Measurements from ENCODE around the gene U2SURP. TPM values are rescaled to one million over a fixed set of nuclear protein-coding genes. Genes with fewer than 3 reads are reported as not detected.

The U2SURP gene
- polyA plus RNA-seq, 6 donors from 2014 or later, result 87.3 to 188 (median 132) TPM

GRCh38 chr3:142965581-142965980, 35.8 kb upstream of the U2SURP start:
- no peak overlapping the region for H3K4me3 Mint-ChIP-seq
- H3K27me3 Mint-ChIP-seq, result peaks cover 43 to 62% (median 59%) of the 10 kb centered on the region in 3 donors

GRCh38 chr3:142966808-142967207, 34.6 kb upstream of the U2SURP start:
- Mint-ChIP-seq H3K4me1 (peaks cover 15 to 21% (median 15%) of the 10 kb centered on the region in 3 donors), H3K36me3 (peaks cover 0 to 12% of the 10 kb centered on the region in 2 donors), H3K27ac (no peak overlapping the region), H3K4me3 (no peak overlapping the region), H3K27me3 (peaks cover 33 to 61% (median 58%) of the 10 kb centered on the region in 3 donors), H3K9me3 (peaks cover 0 to 5% (median 0%) of the 10 kb centered on the region in 7 donors)
- DNase-seq, result no peak
- no peak for ATAC-seq (ENCODE audit: low read depth in 2 of 2)

More at GRCh38 chr3:142965581-142965980, 35.8 kb upstream of the U2SURP start:
- Mint-ChIP-seq H3K9me3 (peaks cover 0 to 5% (median 0%) of the 10 kb centered on the region in 7 donors), H3K27ac (no peak overlapping the region), H3K36me3 (peaks cover 0 to 12% of the 10 kb centered on the region in 2 donors), H3K4me1 (peaks cover 15 to 21% (median 16%) of the 10 kb centered on the region in 3 donors)
- no peak for DNase-seq
- no peak for ATAC-seq (ENCODE audit: low read depth in 2 of 2)

- H3K27me3 Mint-ChIP-seq, result peaks cover 38 to 60% (median 54%) of the 10 kb centered on the region in 3 donors
- peak overlapping the region in 1 of 6 donors; percentile 2 for H3K27ac Mint-ChIP-seq
- peaks cover 0 to 5% (median 0%) of the 10 kb centered on the region in 7 donors for H3K9me3 Mint-ChIP-seq
- no peaks in the 10 kb centered on the region for H3K36me3 Mint-ChIP-seq
- no peak for ATAC-seq (ENCODE audit: low read depth in 2 of 2)
- no peak for DNase-seq
- no peak overlapping the region for H3K4me3 Mint-ChIP-seq
- peaks cover 4 to 8% (median 7%) of the 10 kb centered on the region in 3 donors for H3K4me1 Mint-ChIP-seq
These were observed 32.9 kb upstream of the U2SURP start for GRCh38 chr3:142968319-142969025.

- ATAC-seq (ENCODE audit: low read depth in 2 of 2), result no peak
- peaks cover 0 to 3% (median 0%) of the 10 kb centered on the region in 7 donors for H3K9me3 Mint-ChIP-seq
- DNase-seq, result no peak
- H3K4me3 Mint-ChIP-seq, result no peak overlapping the region
- no peak overlapping the region for H3K27ac Mint-ChIP-seq
- peaks cover 26 to 52% (median 47%) of the 10 kb centered on the region in 3 donors for H3K27me3 Mint-ChIP-seq
- H3K36me3 Mint-ChIP-seq, result no peaks in the 10 kb centered on the region
- no peaks in the 10 kb centered on the region for H3K4me1 Mint-ChIP-seq
These were observed 29.9 kb upstream of the U2SURP start for GRCh38 chr3:142971431-142971830.

GRCh38 chr3:142972092-142972753, 29.1 kb upstream of the U2SURP start:
- no peak for DNase-seq
- peaks cover 0 to 3% (median 0%) of the 10 kb centered on the region in 7 donors for H3K9me3 Mint-ChIP-seq
- H3K36me3 Mint-ChIP-seq, result no peaks in the 10 kb centered on the region
- H3K4me1 Mint-ChIP-seq, result no peaks in the 10 kb centered on the region
- peaks cover 25 to 44% (median 44%) of the 10 kb centered on the region in 3 donors for H3K27me3 Mint-ChIP-seq
- H3K4me3 Mint-ChIP-seq, result peak overlapping the region in 1 of 8 donors; percentile 34
- no peak for ATAC-seq (ENCODE audit: low read depth in 2 of 2)
- no peak overlapping the region for H3K27ac Mint-ChIP-seq

- H3K36me3 Mint-ChIP-seq, result no peaks in the 10 kb centered on the region
- H3K9me3 Mint-ChIP-seq, result peaks cover 0 to 3% (median 0%) of the 10 kb centered on the region in 7 donors
- H3K4me3 Mint-ChIP-seq, result no peak overlapping the region
- H3K27ac Mint-ChIP-seq, result no peak overlapping the region
- peaks cover 20 to 44% (median 39%) of the 10 kb centered on the region in 3 donors for H3K27me3 Mint-ChIP-seq
- H3K4me1 Mint-ChIP-seq, result no peaks in the 10 kb centered on the region
- ATAC-seq (ENCODE audit: low read depth in 2 of 2) (no peak), DNase-seq (no peak)
These were observed 28.0 kb upstream of the U2SURP start for GRCh38 chr3:142973217-142974009.

GRCh38 chr3:142975316-142975995, 25.9 kb upstream of the U2SURP start:
- H3K36me3 Mint-ChIP-seq, result no peaks in the 10 kb centered on the region
- no peak overlapping the region for H3K4me3 Mint-ChIP-seq
- H3K4me1 Mint-ChIP-seq, result no peaks in the 10 kb centered on the region
- peaks cover 9 to 44% (median 30%) of the 10 kb centered on the region in 3 donors for H3K27me3 Mint-ChIP-seq
- H3K27ac Mint-ChIP-seq, result no peak overlapping the region
- H3K9me3 Mint-ChIP-seq, result peaks cover 0 to 3% (median 0%) of the 10 kb centered on the region in 7 donors
- DNase-seq (no peak), ATAC-seq (ENCODE audit: low read depth in 2 of 2) (no peak)

- DNase-seq, result no peak
- ATAC-seq (ENCODE audit: low read depth in 2 of 2), result no peak
- H3K27ac Mint-ChIP-seq, result no peak overlapping the region
- no peak overlapping the region for H3K4me3 Mint-ChIP-seq
- no peaks in the 10 kb centered on the region for H3K36me3 Mint-ChIP-seq
- no peaks in the 10 kb centered on the region for H3K4me1 Mint-ChIP-seq
- H3K27me3 Mint-ChIP-seq, result peaks cover 9 to 31% (median 18%) of the 10 kb centered on the region in 3 donors
- H3K9me3 Mint-ChIP-seq, result peaks cover 0 to 3% (median 0%) of the 10 kb centered on the region in 7 donors
These were observed 24.6 kb upstream of the U2SURP start for GRCh38 chr3:142976621-142977398.

GRCh38 chr3:142977399-142977728, 24.0 kb upstream of the U2SURP start:
- Mint-ChIP-seq H3K4me3 (no peak overlapping the region), H3K9me3 (peaks cover 0 to 3% (median 0%) of the 10 kb centered on the region in 7 donors), H3K4me1 (no peaks in the 10 kb centered on the region), H3K36me3 (no peaks in the 10 kb centered on the region), H3K27ac (no peak overlapping the region), H3K27me3 (peaks cover 9 to 26% (median 16%) of the 10 kb centered on the region in 3 donors)
- ATAC-seq (ENCODE audit: low read depth in 2 of 2) (no peak), DNase-seq (no peak)

- Mint-ChIP-seq H3K4me3 (no peak overlapping the region), H3K27ac (no peak overlapping the region), H3K9me3 (no peaks in the 10 kb centered on the region), H3K4me1 (peaks cover 0 to 5% (median 5%) of the 10 kb centered on the region in 3 donors), H3K36me3 (no peaks in the 10 kb centered on the region), H3K27me3 (peaks cover 0 to 10% (median 0%) of the 10 kb centered on the region in 3 donors)
- ATAC-seq (ENCODE audit: low read depth in 2 of 2) (no peak), DNase-seq (no peak)
These were observed 20.3 kb upstream of the U2SURP start for GRCh38 chr3:142981108-142981507.

- H3K4me3 Mint-ChIP-seq, result no peak overlapping the region
- peaks cover 0 to 6% (median 0%) of the 10 kb centered on the region in 3 donors for H3K27me3 Mint-ChIP-seq
- H3K27ac Mint-ChIP-seq, result peak overlapping the region in 1 of 6 donors; percentile 87
- ATAC-seq (ENCODE audit: low read depth in 2 of 2) (no peak), DNase-seq (no peak)
- peaks cover 0 to 5% (median 5%) of the 10 kb centered on the region in 3 donors for H3K4me1 Mint-ChIP-seq
- H3K36me3 Mint-ChIP-seq, result no peaks in the 10 kb centered on the region
- no peaks in the 10 kb centered on the region for H3K9me3 Mint-ChIP-seq
These were observed 19.2 kb upstream of the U2SURP start for GRCh38 chr3:142982038-142982773.

- Mint-ChIP-seq H3K4me3 (no peak overlapping the region), H3K27ac (no peak overlapping the region), H3K27me3 (peaks cover 0 to 6% (median 0%) of the 10 kb centered on the region in 3 donors), H3K36me3 (no peaks in the 10 kb centered on the region), H3K9me3 (no peaks in the 10 kb centered on the region), H3K4me1 (peaks cover 0 to 5% (median 5%) of the 10 kb centered on the region in 3 donors)
- DNase-seq (no peak), ATAC-seq (ENCODE audit: low read depth in 2 of 2) (no peak)
These were observed 18.1 kb upstream of the U2SURP start for GRCh38 chr3:142983318-142983717.

All from naive B cell (primary cell).